PC-9 (cell line): ENCODE measurements around the gene PRSS21. TPM values are rescaled to one million over a fixed set of nuclear protein-coding genes. Genes with fewer than 3 reads are reported as not detected.

ENCODE experiments used
- BruUV-seq: library from RNA; stranded (reverse); fragments of 400-500 nt; replicated peaks from 2 replicates; lab custom pipeline; 2021; lab: Mats Ljungman, UMichigan
- CTCF ChIA-PET: fragments of 300-600 bp; sonication (Branson Sonifier 250); formaldehyde crosslinking; loops from one replicate; lab custom pipeline; 2022; ENCODE audit warnings: antibody characterized with exemption; lab: Charles Lee
- POLR2A ChIA-PET: fragments of 300-600 bp; sonication (Branson Sonifier 250); formaldehyde crosslinking; loops from one replicate; lab custom pipeline; 2022; ENCODE audit warnings: antibody characterized with exemption; ENCODE audit not compliant: unreplicated experiment; lab: Charles Lee
- DNase-seq, 2 experiments: peaks; one replicate each; pipeline versions ENCODE4 v3.0.0 to v3.0.0-alpha.2; 2015 to 2022; ENCODE audit warnings: mixed read lengths in 1 of 2
- H2AFZ ChIP-seq: fragments of 200-600 bp; sonication (generic); 2 replicates; pipeline ENCODE4 v1.8.1; 2017; ENCODE audit warnings: antibody characterized with exemption
- H3F3A ChIP-seq: fragments of 200-600 bp; sonication (generic); 2 replicates; pipeline ENCODE4 v1.8.1; 2017; ENCODE audit warnings: antibody characterized with exemption, mild to moderate bottlenecking, low read depth; ENCODE audit not compliant: insufficient read depth
- H3K27ac ChIP-seq: fragments of 200-600 bp; sonication (generic); 2 replicates; pipeline ENCODE4 v1.6.1; 2016; ENCODE audit warnings: mixed run types
- H3K27me3 ChIP-seq: fragments of 200-600 bp; sonication (generic); 2 replicates; pipeline ENCODE4 v1.6.1; 2016; ENCODE audit warnings: low read depth, mixed run types; ENCODE audit not compliant: insufficient read depth
- H3K36me3 ChIP-seq: fragments of 200-600 bp; sonication (generic); 2 replicates; pipeline ENCODE4 v1.6.1; 2016; ENCODE audit warnings: low read depth, mixed run types
- H3K4me1 ChIP-seq: fragments of 200-600 bp; sonication (generic); replicated peaks from 2 replicates; pipeline ENCODE4 v1.6.1; 2016; ENCODE audit warnings: mixed run types; ENCODE audit not compliant: insufficient read depth
- H3K4me2 ChIP-seq: fragments of 200-600 bp; sonication (generic); 2 replicates; pipeline ENCODE4 v1.6.1; 2017; ENCODE audit warnings: mixed run types
- H3K4me3 ChIP-seq: fragments of 200-600 bp; sonication (generic); 2 replicates; pipeline ENCODE4 v1.6.1; 2016; ENCODE audit warnings: mixed run types
- H3K79me2 ChIP-seq: fragments of 200-600 bp; sonication (generic); 2 replicates; pipeline ENCODE4 v1.6.1; 2017; ENCODE audit warnings: low read depth, mixed run types
- H3K9me2 ChIP-seq: fragments of 200-600 bp; sonication (generic); 2 replicates; pipeline ENCODE4 v1.8.1; 2017; ENCODE audit warnings: mild to moderate bottlenecking; ENCODE audit not compliant: insufficient read depth
- H3K9me3 ChIP-seq: fragments of 200-600 bp; sonication (generic); 2 replicates; pipeline ENCODE4 v1.8.1; 2016; ENCODE audit warnings: low read depth; ENCODE audit not compliant: insufficient read depth
- H4K20me1 ChIP-seq: fragments of 200-600 bp; sonication (generic); 2 replicates; pipeline ENCODE4 v1.8.1; 2017; ENCODE audit not compliant: insufficient read depth
- CTCF ChIP-seq: fragments of 200-600 bp; sonication (generic); conservative IDR thresholded peaks from 2 replicates; pipeline ENCODE4 v1.6.1; 2017; ENCODE audit warnings: mixed run types, antibody characterized with exemption, mild to moderate bottlenecking, moderate library complexity
- EZH2 ChIP-seq: fragments of 200-600 bp; sonication (generic); IDR thresholded peaks from 2 replicates; pipeline ENCODE4 v1.8.0; 2017; ENCODE audit warnings: antibody characterized with exemption, low read depth
- intact Hi-C: fragments of 100-400 bp; cut with micrococcal nuclease; formaldehyde crosslinking; loops from one replicate; pipeline ENCODE4 v1.10.0; 2022; ENCODE audit not compliant: unreplicated experiment
- total RNA-seq: library from RNA; stranded (reverse); gene quantifications from 2 replicates; pipeline ENCODE4 v1.2.3, GENCODE V29; 2021

The PRSS21 gene
- total RNA-seq, 1 experiment from 2014 or later = 61.2 TPM

DNA sequence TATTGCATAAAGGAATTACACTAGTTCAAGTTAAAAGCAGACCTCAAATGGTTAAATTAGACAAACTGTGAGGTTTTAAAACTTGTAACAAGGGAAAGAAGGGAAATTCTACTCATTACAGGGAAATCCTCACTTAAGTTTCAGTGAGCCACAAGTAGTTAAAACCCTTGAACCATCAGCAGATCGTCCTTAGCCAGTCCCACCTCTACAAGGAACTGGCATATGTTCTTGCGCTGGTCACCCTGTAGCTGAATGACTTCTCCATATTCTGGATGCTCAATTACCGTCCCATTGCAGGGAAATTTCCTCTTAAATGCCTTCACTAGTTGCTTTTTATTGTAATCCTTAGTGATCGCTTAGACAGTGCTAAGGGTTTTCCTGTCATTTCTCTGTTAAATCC is 5.5 kb downstream of the PRSS21 start:
- no peak overlapping the region for H3K4me3 ChIP-seq
- no peak for DNase-seq
- H3K27ac ChIP-seq = no peak overlapping the region
- ChIA-PET CTCF (no interaction called here), POLR2A (no interaction called here)
- H3K4me1 ChIP-seq = peaks cover 12% of the 10 kb centered on the region
- no peaks in the 10 kb centered on the region for H3K27me3 ChIP-seq
- TF ChIP-seq CTCF (no peak), EZH2 (no peak)
- H3F3A ChIP-seq = peaks cover 31% of the 10 kb centered on the region; the same call in 1 of the 2 replicates
- no peaks in the 10 kb centered on the region for H4K20me1 ChIP-seq
- peaks cover 10% of the 10 kb centered on the region for H3K79me2 ChIP-seq
- H3K36me3 ChIP-seq = no peaks in the 10 kb centered on the region
- H3K9me2 ChIP-seq = no peaks in the 10 kb centered on the region
- no peaks in the 10 kb centered on the region for H3K9me3 ChIP-seq
- intact Hi-C loops = no loop called here
- no peak overlapping the region for H3K4me2 ChIP-seq
- no TSS peak for BruUV-seq
- H2AFZ ChIP-seq = no peak overlapping the region

DNA sequence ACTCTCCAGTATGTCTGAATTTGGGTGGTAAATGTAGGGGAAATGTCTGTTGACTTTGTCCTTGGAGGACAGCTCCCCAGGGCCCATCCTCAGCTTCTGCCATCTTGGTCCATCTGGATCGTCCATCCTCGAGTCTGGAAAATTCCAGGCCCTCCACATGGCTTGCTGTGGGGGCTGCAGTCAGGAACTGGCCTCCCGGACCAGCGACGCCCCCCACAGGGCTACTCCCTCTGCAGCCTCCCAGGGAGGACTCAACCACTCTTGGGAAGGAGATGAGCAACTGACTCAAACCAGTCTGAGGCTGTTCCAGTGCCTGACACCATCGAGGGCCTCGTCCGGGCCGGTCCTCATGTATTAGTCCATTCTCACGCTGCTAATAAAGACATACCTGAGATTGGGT is 7.6 kb downstream of the PRSS21 start:
- H3K36me3 ChIP-seq = no peaks in the 10 kb centered on the region
- H3K27me3 ChIP-seq = no peaks in the 10 kb centered on the region
- H3K9me2 ChIP-seq = no peaks in the 10 kb centered on the region
- H3K27ac ChIP-seq = no peak overlapping the region
- no peak for TF ChIP-seq EZH2
- no peak for TF ChIP-seq CTCF
- no peaks in the 10 kb centered on the region for H4K20me1 ChIP-seq
- no peaks in the 10 kb centered on the region for H3K79me2 ChIP-seq
- ChIA-PET POLR2A (no interaction called here), CTCF (no interaction called here)
- no peak for DNase-seq
- intact Hi-C loops = no loop called here
- H2AFZ ChIP-seq = no peak overlapping the region
- H3K4me3 ChIP-seq = no peak overlapping the region
- no peak overlapping the region for H3K4me2 ChIP-seq
- H3K9me3 ChIP-seq = no peaks in the 10 kb centered on the region
- no TSS peak for BruUV-seq
- H3F3A ChIP-seq = peaks cover 22% of the 10 kb centered on the region; the same call in 1 of the 2 replicates
- H3K4me1 ChIP-seq = peaks cover 4% of the 10 kb centered on the region

DNA sequence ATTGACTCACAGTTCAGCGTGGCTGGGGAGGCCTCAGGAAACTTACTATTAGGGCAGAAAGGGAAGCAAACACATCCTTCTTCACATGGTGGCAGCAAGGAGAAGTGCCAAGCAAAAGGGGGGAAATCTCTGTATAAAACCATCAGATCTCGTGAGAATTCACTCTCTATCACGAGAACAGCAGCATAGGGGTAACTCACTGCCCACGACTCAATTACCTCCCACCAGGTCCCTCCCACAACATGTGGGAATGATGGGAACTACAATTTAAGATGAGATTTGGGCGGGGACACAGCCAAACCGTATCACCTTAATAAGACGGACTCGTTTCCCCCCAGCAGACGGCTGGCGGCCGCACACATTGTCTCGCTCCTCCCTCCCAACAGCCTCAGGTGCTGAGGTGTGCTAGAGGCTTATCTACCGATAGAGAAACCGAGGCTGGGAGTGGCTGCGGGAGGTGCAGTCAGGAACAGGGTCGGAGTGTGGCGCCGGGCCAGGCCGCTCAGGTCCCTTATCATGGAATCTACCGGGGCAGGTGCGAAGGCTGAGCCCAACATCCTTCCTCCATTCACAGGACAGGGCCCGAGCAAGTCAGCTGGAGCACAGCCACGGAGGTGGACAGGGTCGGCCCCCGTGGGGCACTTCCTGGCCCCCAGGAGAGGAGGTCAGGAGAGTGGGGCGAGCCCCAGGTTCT is 8.2 kb downstream of the PRSS21 start:
- ChIA-PET POLR2A (no interaction called here), CTCF (no interaction called here)
- Histone ChIP-seq H4K20me1 (no peaks in the 10 kb centered on the region), H3K4me1 (peaks cover 10% of the 10 kb centered on the region), H3K36me3 (no peaks in the 10 kb centered on the region), H3F3A (peaks cover 25% of the 10 kb centered on the region; the same call in 1 of the 2 replicates), H3K9me3 (no peaks in the 10 kb centered on the region), H2AFZ (no peak overlapping the region), H3K27ac (no peak overlapping the region), H3K79me2 (no peaks in the 10 kb centered on the region), H3K4me3 (no peak overlapping the region), H3K9me2 (no peaks in the 10 kb centered on the region), H3K4me2 (no peak overlapping the region), H3K27me3 (no peaks in the 10 kb centered on the region)
- intact Hi-C loops = no loop called here
- TF ChIP-seq EZH2 = no peak
- no peak for TF ChIP-seq CTCF
- no TSS peak for BruUV-seq
- no peak for DNase-seq
